GM18907 (cell line): Measurements from ENCODE around the gene GAL3ST1.

ENCODE experiments used
- ATAC-seq: cut with Tn5 transposase; IDR thresholded peaks from one replicate; pipeline ENCODE4 v1.9.1; 2021; ENCODE audit warnings: mild to moderate bottlenecking, moderate library complexity; ENCODE audit not compliant: unreplicated experiment

GAL3ST1 gene

DNA sequence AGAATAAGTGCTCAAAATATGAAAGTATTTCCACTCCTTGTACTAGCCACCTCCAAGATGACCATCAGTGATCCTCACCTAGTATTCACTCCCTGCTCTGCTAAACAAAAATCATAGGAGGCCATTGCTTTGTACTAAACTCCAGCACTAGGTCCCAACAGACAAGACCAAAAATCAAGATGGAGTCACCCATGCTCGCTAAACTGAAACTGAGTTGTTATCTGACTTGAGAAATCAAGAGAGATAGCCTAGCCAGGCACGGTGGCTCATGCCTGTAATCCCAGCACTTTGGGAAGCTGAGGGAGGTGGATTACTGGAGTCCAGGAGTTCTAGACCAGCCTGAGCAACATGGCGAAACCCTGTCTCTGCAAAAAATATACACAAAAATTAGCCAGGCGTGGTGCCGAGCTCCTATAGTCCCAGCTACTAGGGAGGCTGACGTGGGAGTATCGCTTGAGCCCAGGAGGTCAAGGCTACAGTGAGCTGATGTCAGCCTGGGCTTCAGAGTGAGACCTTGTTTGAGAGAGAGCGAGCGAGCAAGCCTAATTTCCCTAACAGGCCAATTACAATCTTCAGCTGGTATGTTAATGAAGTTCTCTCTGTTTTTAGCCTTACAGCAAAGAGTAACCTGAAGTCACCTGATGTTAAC, 37.3 kb downstream of the GAL3ST1 start:
- no peak for ATAC-seq

DNA sequence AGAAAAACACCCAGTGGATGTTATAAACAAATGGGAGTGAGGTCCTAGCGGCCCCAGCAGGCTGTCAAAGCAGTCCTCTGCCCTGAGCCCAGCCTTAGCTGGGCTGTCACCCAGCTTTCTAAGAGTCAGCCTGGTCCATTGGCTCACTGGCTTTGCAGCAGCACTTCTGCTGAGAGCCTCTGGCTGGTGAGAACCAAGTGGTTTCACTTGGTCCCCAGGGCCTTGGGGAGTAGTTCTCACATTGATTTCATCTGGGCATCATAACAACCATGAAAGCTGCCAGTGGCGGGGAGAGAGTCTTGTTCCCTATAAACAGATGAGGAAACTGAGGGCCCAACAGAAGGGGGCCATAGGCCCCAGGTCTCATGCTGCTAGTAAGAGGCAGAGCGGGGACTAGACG, 39.3 kb downstream of the GAL3ST1 start:
- ATAC-seq: no peak

DNA sequence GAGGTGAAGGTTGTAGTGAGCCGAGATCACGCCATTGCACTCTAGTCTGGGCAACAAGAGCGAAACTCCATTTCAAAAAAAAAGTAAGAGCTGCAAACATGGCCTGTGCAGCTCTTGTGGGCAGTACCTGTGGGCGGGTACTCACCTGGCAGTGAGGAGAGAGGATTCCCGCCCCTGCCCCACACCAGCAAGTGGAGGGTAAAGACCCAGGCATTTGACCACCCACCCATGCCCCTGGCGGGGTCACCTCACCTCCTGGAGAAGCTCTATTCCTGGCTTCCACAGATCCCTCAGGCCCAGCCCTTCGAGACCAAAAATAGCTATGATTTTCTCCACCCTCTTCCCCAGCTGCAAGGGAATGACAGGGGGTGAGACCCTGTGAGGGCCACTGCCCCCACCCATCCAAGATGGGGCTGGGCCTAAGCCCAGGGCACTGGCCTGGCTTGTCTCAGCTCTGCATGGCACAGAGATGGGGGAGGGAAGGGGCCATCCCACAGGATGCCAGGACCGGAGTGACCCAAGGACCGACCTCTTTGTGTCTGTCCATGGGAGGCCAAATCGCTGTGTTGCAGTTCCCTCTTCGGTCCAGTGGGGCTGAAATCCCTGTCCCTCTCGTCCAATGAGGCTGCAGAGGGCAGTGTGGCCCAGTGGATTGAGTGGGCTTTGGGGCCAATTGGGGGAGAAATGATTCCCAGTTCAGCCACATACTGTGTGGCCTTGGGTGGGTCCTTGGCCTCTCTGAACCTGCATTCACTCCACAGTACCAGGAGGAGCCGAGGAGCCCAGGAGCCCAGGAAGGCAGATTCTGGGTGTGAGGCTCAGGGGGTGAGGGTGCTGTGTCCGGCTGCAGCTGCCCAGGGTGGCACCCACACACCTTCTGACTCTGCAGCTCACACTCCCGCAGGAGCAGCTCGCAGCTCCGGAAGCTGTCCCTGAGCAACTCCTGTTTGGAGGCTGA, 42.5 kb downstream of the GAL3ST1 start:
- no peak for ATAC-seq

DNA sequence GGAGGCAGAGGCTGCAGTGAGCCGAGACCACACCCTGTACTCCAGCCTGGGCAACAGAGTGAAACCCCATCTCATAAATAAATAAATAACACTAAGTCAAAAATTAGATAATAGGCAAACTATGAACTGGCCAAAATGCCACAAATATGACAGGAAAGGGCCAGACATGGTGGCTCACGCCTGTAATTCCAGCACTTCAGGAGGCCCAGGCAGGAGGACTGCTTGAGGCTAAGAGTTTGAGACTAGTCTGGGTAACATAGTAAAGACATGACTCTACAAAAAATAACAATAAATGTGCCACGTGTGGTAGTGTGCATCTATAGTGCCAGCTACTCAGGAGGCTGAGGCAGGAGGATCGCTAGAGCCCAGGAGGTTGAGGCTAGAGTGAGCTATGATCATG, 47.8 kb downstream of the GAL3ST1 start:
- no peak for ATAC-seq

DNA sequence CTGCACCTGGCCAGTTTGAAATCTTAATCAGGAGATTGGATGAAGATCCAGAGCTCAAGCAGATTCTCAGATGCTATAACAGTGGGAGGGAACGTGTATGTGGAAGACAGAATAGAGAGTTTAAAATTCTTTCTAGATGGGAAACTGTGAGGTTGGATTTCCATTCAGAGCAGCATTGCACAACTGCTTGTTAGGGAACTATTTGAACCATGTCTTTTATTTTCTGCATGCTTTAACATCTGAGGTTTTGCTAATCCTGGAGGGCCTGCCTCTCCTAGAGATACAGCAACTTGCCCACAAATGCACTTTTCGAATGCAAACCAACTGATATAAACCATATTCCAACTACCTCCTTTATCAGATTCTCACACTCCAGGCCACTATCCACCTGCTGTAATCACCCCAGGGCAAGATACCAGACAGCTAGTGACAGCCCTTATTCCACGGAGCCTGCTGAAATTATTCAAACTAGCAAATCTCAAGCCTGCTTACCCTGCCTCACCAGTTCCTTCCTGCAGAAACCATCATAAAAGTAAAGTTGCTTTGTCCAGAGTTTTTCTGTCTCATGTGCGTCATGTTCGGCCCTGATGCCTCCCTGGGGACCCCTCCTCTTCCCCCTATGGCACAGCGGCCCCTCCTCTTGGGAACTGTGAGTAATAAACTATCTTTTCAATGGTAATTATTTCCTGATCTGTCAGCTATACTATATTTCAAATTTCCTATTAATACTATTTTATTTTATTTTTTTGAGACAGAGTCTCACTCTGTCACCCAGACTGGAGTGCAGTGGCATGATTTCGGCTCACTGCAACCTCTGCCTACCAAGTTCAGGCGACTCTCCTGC, 50.6 kb downstream of the GAL3ST1 start:
- no peak for ATAC-seq

DNA sequence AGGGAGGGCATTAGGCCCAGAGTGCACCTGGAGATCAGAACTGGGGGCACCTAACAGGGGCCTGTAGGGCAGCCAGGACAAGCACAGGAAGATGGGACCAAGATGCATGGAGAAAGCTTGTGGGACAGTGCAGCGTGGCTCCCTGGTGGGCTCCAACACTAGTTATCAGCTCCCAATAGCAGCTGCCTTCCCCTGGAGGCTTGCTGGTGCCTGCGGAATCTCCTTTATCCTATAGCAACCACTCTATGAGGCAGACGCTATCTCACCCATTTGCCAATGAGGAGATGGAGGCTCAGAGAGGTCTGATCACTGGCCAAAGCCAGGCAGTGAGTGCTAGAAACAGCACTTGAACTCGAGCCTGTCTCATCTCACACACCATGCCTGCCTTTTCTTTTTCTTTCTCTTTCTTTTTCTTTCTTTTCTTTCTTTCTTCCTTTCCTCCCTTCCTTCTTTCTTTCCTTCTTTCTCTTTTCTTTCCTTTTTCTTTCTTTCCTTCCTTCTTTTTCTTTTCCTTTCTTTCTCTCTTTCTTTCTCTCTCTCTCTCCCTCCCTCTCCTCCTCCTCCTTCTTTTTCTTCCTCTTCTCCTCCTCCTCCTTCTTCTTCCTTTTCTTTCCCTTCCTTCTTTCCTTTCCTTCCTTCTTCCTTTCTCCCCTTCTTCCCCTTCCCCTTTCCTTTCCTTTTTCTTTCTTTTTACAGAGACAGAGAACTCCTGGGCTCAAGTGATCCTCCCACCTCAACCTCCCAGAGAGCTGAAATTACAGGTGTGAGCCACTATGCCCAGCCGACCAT, 52.9 kb downstream of the GAL3ST1 start:
- ATAC-seq: no peak

DNA sequence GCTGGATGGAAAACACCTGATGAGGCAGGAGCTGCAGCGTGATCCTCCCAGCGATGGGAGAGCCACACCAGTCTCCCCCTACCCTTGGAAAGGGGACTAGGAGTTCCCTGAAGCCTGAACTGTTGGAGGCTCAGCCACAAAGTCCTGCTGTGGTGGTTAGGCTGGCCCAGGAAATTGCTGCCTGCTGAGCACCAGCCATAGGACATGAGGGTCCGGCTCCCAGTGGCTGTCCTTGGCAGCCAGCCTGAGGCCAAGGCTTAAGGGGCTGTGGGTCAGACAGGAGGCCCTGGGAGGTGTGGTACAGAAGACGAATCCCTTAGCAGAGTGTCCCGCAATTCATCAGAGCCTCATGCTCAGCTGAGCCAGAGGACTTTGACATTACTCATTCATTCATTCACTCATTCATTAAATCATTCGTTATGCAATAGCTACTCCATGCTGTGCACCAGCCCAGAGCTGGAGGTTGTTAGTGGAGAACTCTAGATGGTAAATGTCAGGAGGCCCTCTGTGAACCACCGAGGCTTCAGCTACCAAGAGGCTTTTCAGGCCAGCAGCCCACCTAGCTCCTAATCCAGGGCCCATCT, 54.5 kb downstream of the GAL3ST1 start:
- ATAC-seq: no peak

DNA sequence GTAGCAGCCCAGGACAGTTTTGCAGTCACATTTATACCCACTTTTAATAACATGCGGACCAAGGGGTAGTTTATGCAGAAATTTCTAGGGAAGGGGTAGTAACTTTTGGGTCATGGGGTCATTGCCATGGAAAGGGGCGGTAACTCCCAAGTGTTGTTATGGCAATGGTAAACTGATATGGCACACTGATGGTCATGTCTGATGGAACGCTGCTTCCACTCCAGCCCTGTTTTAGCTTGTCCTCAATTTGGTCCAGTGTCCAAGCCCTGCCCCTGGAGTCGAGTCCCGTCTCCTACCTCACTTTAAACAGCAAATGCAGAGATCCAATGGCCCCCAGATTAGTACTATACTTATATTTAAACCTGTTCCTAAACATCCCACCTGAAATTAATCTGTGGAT, 57.7 kb downstream of the GAL3ST1 start:
- ATAC-seq: no peak

DNA sequence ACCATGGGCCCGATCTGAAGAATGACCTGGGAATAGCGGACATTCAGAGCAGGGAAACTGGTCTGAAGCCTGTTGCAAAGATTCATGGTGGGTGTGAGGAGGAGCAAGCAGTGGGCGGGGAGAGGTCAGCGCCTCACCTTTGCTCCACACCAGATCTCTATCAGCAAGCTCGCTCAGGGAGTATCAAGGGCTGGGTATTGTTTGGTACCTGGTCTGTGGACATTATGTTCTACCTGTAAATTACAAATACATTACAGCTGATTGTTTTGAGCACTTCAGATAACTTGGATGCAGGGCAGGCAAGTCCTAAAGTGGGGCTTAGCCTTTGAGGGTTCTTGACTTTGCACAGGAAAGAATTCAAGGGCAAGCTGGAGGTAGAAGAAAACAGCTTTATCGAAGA, 58.2 kb downstream of the GAL3ST1 start:
- no peak for ATAC-seq

DNA sequence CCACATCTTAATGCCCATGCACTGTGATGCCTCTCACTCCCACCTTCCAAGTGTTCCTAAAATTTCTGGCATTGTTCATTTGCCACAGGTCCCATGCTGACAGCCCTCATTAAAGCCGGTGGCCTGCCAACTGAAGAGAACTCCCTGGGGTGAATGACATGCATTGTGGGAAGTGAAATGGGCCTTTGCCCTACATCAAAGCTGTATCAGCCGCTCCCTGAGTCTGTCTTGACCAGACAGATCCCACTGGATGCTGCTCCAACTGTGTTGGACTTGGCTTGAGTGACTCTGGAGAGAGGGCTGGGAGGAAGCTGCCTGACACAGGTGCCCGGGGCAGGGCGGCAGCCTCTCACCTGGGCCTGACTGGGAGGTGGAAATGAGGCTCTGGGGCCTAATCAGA, 60.2 kb downstream of the GAL3ST1 start:
- no peak for ATAC-seq

DNA sequence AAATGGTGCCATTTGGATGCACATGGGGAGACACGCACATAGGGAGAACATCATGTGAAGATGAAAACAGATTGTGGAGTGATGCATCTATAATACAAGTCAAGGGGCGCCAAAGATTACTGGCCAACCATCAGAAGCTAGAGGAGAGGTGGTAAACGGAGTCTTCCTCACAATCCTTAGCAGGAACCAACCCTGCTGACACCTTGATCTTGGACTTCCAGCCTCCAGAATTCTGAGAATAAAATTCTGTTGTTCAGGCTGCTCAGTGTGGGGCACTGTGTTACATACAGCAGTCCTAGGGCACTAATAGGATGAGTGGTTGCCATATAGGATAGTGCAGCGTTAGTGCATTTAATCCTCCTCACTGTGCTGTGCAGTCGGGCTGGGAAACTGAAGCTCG, 61.0 kb downstream of the GAL3ST1 start:
- ATAC-seq: no peak

DNA sequence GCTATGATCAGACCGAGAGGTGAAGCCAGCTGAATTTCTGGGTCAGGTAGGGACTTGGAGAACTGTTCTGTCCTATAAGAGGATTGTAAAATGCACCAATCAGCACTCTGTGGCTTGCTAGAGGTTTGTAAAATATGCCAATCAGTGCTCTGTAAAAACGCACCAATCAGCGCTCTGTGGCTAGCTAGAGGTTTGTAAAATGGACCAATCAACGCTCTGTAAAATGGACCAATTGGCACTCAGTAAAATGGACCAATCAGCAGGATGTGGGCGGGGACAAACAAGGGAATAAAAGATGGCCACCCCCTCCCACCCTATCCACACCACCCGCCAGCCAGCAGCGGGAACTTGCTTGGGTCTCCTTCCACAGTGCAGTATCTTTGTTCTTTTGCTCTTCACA, 62.6 kb downstream of the GAL3ST1 start:
- ATAC-seq: no peak

DNA sequence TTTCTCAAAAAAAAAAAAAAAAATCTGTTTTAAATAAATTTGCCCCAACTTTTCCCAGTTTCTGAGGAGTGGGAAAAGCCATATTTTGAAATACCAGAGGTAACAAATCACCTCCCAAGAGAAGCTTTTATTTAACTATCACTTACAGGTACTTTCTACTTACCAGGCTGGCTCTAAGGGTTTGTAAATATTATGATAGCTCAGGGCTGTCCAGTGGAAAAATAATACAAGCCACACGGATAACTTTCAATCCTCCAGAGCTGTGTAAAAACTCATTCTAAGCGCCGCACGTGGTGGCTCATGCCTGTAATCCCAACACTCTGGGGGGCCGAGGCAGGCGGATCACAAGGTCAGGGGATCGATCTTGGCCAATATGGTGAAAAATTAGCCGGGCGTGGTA, 63.4 kb downstream of the GAL3ST1 start:
- ATAC-seq: no peak

DNA sequence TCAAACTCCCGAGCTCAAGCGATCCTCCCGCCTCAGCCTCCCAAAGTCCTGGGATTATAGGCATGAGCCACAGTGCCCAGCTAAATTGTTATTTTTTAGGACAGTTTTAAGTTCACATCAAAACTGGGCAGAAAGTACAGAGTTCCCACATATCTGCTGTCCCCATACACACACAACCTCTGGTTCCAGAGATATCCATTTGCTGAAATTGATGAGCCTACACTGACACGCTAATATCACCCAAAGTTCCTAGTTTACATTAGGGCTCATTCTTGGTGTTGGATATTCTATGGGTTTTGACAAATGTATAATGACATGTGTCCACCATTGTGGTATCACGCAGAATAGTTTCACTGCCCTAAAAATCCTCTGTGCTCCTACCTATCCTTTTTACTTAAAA, 66.2 kb downstream of the GAL3ST1 start:
- no peak for ATAC-seq

DNA sequence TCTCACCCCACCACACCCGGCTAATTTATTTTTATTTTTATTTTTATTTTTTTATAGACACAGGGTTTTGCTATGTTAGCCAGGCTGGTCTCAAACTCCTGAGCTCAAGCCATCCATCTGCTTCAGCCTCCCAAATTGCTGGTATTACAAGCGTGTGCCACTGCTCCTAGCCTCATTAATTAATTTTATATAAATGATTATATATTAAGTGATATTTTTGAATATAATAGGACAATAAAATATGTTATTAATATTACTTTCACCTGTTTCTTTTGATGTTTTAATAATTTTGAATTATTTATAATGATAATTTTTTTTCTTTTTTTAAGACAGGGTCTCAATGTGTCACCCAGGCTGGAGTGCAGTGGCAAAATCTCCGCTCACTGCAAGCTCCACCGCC, 66.8 kb downstream of the GAL3ST1 start:
- ATAC-seq: no peak

DNA sequence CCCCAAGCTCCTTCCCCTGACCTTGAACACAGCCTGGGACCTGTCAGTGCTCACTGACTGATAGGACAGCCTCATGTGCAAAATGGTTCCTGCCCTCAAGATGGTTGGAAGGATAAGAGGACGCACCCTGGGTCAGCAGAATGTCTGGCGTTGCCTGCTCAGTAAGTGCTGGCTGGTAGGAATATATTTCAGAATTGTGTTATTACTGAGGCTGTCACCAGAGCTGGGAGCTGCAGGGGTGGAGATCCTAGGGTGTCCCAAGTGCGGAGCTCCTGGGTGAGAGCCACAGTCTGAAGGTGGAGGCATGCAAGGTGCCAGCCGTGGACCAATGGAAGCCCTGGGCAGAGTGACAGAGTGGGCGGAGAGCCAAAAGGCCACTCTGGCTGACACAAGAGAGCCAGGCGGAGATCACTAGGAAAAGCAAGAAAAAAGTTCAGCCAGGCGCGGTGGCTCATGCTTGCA, 67.9 kb downstream of the GAL3ST1 start:
- ATAC-seq: no peak
